Renal pelvis (tissue), 4 donors: Measurements from ENCODE around the gene S100PBP. TPM values are rescaled to one million over a fixed set of nuclear protein-coding genes. Genes with fewer than 3 reads are reported as not detected.

ENCODE experiments used
- DNase-seq: peaks from one replicate; pipeline ENCODE4 v3.0.0-alpha.2; 2013
- polyA plus RNA-seq, 3 donors: library from polyadenylated mRNA; unstranded; fragments of 120-200 nt; gene quantifications; one replicate each; pipeline ENCODE4 v1.2.1, GENCODE V29; 2013; ENCODE audit not compliant: insufficient read length in 3 of 3

Gene S100PBP
- polyA plus RNA-seq, 3 donors: 24.6 to 43.0 (median 42.1) TPM

DNA sequence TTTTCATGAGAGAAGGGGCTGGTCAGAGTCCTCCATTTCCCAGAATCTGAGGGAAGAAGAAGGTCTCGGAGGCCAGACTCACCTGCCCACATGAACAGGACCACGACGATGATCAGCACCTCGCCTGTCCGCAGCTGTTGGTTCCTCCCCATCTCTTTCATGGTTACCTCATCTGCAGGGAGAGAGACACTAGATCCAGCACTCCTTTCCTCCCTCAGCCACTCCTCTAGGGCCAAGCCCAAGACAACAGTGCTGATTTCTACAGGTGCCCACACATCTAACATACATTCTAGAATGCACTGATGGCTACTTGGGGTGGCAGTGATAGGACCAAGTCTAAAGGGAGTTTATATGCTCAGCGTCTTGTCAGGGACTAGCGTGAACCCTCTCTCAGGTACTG lies 50.2 kb downstream of the S100PBP start:
- no peak for DNase-seq

DNA sequence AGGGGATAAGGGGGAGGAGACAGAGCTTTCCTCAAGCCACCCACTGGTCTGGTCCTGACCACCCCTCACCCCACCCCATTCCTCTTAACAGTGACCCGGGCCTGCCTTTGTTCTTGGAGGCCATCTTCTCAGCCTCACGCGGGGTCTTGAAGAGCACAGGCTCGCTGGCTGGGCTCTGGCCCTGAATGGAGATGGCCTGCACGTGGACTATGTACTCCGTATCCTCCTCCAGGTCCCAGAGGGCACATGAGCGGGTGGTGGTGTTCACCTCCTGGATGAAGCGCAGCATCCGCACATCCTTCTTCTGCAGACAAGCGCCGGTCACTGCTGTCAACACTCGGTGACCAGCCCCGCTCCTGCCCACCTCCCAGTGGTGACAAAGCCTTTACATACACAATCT lies 50.6 kb downstream of the S100PBP start:
- no peak for DNase-seq

GRCh38 chr1:32868806-32869455 lies 51.5 kb downstream of the S100PBP start:
- DNase-seq: no peak

DNA sequence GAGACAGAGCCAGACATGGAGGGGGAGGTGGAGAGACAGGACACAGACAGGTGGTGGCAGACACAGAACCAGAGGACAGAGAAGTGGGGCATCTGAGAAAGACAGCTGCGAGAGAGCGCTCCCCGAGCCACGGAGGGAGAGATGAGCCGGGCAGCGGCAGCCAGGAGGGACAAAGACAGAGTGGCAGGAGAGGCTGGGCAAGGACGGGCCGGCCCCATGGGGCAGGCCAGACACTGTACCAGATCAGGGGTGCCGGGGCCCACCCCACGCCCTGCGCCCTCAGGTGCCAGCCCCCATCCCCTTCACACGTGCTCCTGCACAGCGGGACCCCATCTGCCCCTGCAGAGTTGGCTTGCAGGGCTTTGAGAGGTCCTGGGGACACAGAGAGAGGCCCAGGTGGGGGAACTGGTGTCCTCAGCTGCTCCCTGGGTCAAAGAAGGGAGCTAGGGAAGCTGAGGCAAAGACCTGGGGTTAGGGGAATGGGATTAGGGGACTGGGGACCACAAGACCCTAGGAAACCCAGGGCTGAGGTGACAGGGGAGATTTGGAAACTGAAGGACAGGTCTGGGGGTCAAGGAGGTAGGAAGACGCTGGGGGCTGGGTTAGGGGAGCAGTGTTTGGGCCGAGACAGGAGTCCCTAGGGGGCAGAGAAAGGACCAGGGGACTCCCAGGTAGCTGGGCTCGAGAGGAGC lies 52.6 kb downstream of the S100PBP start:
- no peak for DNase-seq

GRCh38 chr1:32870615-32871363 lies 53.3 kb downstream of the S100PBP start, which contains the start of gene FNDC5:
FNDC5 (minus strand) TSS chr1:32870912.
- DNase-seq: peak; percentile 71

GRCh38 chr1:32871364-32872191 lies 54.1 kb downstream of the S100PBP start:
- DNase-seq: no peak

DNA sequence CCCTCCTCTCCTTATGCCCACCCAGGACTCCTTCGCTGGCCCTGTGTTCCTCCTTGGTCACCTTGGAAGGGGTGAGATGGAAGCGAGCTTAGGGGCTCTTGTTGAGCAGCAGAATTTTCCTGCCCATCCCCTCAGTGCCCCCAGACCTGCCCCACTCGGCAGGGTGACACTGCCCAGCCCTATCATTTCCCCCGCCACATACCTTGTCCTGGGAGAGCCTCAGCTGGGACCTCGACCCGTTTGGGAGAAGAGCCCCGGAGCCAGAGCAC lies 54.7 kb downstream of the S100PBP start:
- DNase-seq: no peak

DNA sequence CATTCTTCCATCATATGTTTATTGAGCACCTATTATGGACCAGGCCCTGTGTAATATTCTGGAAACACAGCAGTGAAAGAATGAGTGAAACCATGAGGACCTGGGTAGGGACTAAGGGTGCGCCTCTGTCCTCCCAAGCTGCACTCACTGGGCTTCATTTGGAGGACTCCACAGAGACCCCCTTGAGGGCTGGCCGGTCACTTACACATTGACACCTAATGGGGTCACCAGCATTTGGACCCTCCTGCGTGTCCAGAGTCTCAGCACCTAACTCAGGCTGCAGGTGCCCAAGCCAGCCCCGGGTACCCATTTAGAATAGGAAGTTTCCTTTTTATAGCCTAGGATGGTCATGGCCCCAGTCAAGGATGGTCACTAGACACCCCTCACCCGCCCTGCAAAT lies 56.0 kb downstream of the S100PBP start:
- no peak for DNase-seq

- DNase-seq: no peak
Measured at GRCh38 chr1:32874860-32875752, 57.7 kb downstream of the S100PBP start.

- no peak for DNase-seq
Measured at GRCh38 chr1:32876341-32877210, 59.1 kb downstream of the S100PBP start.

DNA sequence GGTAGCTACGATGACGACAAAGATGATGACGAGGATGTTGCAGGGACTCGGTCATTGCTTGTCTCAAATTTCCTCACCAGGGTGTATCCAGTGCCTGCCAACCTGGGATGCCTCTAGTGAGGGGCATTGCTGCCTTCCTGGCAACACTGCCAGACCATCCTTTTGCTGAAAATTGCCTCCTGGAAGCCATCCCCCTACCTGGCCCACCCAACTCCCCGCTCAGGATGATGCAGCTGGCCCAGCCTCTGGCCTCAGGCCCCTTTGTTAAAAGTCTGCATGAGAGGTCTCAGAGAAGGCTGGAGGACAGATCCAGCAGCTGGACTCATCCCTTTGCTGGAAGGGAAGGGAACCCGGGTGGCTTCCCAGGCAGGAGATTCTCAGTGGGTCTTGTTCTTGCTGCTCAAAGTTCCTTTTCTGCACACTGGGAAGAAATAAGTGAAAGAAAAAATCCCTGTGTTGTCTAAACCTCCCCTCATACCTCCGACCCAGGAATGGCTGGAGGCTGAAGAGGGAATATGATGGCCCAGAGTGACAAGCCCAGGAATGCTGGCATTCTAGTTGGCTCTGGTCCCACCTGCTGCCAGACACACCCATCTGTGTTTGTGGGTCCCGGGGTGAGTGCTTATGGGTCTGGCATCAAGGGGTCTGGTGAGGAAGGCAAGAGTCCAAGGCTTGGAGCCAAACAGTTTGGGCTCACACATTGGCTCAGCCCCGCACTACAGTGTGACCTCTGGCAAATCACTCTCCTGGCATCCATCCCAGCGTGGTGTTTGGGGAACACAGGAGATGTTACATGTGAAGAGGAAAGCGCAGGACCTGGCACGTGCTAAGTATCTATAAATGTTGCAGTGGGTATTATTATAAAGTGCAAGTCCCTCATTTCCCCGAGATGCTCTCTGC lies 60.0 kb downstream of the S100PBP start:
- DNase-seq: no peak

GRCh38 chr1:32878183-32878582 lies 60.7 kb downstream of the S100PBP start:
- DNase-seq: no peak

GRCh38 chr1:32878637-32879041 lies 61.2 kb downstream of the S100PBP start:
- DNase-seq: no peak

GRCh38 chr1:32881291-32881690 lies 63.8 kb downstream of the S100PBP start:
- DNase-seq: no peak

GRCh38 chr1:32881871-32882850 lies 64.7 kb downstream of the S100PBP start:
- no peak for DNase-seq

GRCh38 chr1:32883338-32884031 lies 66.0 kb downstream of the S100PBP start:
- DNase-seq: no peak

DNA sequence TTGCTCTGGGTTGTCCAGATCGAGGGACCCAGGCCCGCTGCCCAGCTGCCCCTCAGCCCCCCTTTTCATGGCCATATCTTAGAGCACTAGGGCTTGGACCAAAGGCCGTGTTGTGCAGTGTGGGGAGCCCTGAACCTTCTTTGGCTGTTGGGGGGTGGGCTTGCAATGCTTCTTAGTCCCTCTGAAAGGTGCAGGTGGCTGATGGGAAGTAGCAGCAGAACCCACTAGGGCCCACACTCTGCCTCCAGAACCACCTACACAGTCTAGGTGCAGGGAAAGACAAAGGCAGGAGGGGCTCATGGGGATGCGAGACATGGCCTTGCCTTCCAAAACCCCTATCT lies 66.5 kb downstream of the S100PBP start:
- DNase-seq: no peak
